Adrenal gland (tissue), 5 donors: ENCODE data around the gene SDF4.

Experiments
- POLR2A ChIP-seq, 2 donors: fragments of 450-650 bp; IDR thresholded peaks; one replicate each; pipeline ENCODE4 v1.6.1; 2017; ENCODE audit warnings: antibody characterized with exemption in 2 of 2, mild to moderate bottlenecking in 2 of 2, moderate library complexity in 1 of 2
- TF ChIP-seq, protein P1 (sequence below), 6 experiments: fragments of 450-650 bp in 4 of 6; fragments of 200-600 bp in 2 of 6; sonication (generic) in 1 of 6; IDR thresholded peaks; 1 replicate in 5 of 6; 2 replicates in 1 of 6; pipeline versions ENCODE4 v1.5.1 to v1.8.0; 2016 to 2021; ENCODE audit warnings: antibody characterized with exemption in 6 of 6, mild to moderate bottlenecking in 2 of 6, moderate library complexity in 1 of 6
- donor health status: DM: no; HTN: no; CAD: no.

DNA sequence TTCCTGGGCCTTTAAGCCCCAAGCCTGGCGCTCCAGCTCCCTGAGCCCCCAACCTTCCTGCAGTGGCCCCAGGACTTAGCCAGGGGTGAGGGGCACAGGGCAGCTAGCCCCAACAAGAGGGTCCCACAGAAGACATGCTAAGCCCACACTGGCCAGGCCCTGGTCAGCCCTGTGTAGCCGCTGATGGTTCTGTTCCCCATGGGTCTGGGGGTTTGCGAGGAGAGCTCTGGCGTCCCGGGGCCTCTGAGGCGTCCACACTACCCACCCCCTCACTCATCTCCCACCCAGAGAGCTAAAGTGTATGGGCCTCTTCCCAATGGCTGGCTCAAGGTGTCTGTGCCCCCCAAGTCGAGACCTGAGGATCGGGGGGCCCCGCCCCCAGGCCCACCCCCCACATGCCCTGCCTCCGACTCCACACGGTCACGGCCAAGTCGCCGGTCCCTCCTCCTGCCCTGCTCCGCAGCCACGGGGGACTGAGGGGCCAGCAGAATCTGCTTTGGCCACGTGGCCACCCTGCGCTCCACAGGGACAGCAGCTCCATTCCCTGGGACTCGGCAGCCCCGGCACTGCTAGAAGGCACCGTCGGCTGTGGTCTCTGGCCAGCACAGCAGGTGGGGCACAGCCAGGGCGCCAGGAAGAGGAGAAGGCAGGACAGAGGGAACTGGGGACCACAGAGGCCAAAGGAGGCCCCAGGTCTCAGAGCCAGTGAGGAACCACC lies 33.2 kb downstream of the SDF4 start:
- TF ChIP-seq POLR2A (IDR thresholded peaks at IDR 0.05) = no peak
- TF ChIP-seq, protein P1, sequence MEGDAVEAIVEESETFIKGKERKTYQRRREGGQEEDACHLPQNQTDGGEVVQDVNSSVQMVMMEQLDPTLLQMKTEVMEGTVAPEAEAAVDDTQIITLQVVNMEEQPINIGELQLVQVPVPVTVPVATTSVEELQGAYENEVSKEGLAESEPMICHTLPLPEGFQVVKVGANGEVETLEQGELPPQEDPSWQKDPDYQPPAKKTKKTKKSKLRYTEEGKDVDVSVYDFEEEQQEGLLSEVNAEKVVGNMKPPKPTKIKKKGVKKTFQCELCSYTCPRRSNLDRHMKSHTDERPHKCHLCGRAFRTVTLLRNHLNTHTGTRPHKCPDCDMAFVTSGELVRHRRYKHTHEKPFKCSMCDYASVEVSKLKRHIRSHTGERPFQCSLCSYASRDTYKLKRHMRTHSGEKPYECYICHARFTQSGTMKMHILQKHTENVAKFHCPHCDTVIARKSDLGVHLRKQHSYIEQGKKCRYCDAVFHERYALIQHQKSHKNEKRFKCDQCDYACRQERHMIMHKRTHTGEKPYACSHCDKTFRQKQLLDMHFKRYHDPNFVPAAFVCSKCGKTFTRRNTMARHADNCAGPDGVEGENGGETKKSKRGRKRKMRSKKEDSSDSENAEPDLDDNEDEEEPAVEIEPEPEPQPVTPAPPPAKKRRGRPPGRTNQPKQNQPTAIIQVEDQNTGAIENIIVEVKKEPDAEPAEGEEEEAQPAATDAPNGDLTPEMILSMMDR (IDR thresholded peaks at IDR 0.05) = no peak
